SU-DHL-6 (cell line): ENCODE measurements around the gene DUSP3.

Source experiments
- CTCF ChIP-seq: fragments of 200-600 bp; sonication (generic); IDR thresholded peaks from one replicate; pipeline ENCODE4 v1.5.1; 2017; ENCODE audit warnings: antibody characterized with exemption, mild to moderate bottlenecking, low read length, moderate library complexity; ENCODE audit not compliant: insufficient read depth, poor library complexity, severe bottlenecking
- EZH2phosphoT487 ChIP-seq: fragments of 200-600 bp; sonication (generic), shearing (Covaris generic); conservative IDR thresholded peaks from 2 replicates; pipeline ENCODE4 v1.6.1; 2018; ENCODE audit warnings: mild to moderate bottlenecking, antibody characterized with exemption, low read length, moderate library complexity, mixed read lengths

GRCh38 chr17:43817826-43818225 lies 39.0 kb upstream of the DUSP3 start:
- TF ChIP-seq CTCF, result no peak
- no peak for TF ChIP-seq EZH2phosphoT487
